Stomach (tissue), 9 donors: ENCODE data around the gene TENT4B. TPM values are rescaled to one million over a fixed set of nuclear protein-coding genes. Genes with fewer than 3 reads are reported as not detected.

Source experiments
- DNase-seq, 2 donors: peaks; one replicate each; pipeline versions ENCODE4 v3.0.0 to v3.0.0-alpha.2; 2013 to 2019
- H3K27ac ChIP-seq, 5 donors: fragments of 200-600 bp in 4 of 5; sonication (generic) in 4 of 5; one replicate each; pipeline ENCODE4 v1.5.1; 2013 to 2019; ENCODE audit warnings: mild to moderate bottlenecking in 1 of 5, moderate library complexity in 1 of 5
- H3K27me3 ChIP-seq, 3 donors: fragments of 200-600 bp; sonication (generic); one replicate each; pipeline ENCODE4 v1.5.1; 2017 to 2019; ENCODE audit warnings: mixed run types in 1 of 3
- H3K36me3 ChIP-seq, 4 donors: fragments of 200-600 bp; sonication (generic); 1 replicate in 3 of 4; 2 replicates in 1 of 4; pipeline ENCODE4 v1.5.1; 2016 to 2019
- H3K4me1 ChIP-seq, 4 donors: fragments of 200-600 bp; sonication (generic); one replicate each; pipeline ENCODE4 v1.5.1; 2016 to 2019
- H3K4me3 ChIP-seq, 4 donors: fragments of 200-600 bp; sonication (generic) in 3 of 4; one replicate each; pipeline ENCODE4 v1.5.1; 2016 to 2019; ENCODE audit warnings: mild to moderate bottlenecking in 1 of 4
- H3K9me3 ChIP-seq, 4 donors: fragments of 200-600 bp; sonication (generic); one replicate each; pipeline ENCODE4 v1.5.1; 2016 to 2019
- CTCF ChIP-seq, 7 experiments: fragments of 450-650 bp in 4 of 7; fragments of 200-600 bp in 3 of 7; sonication (generic) in 3 of 7; IDR thresholded peaks; one replicate each; pipeline ENCODE4 v1.5.1; 2016 to 2019; ENCODE audit warnings: antibody characterized with exemption in 7 of 7, control low read depth in 2 of 7, mild to moderate bottlenecking in 1 of 7
- EP300 ChIP-seq: sonication (generic); formaldehyde crosslinking; IDR thresholded peaks from one replicate; pipeline ENCODE4 v1.6.1; 2017; ENCODE audit warnings: antibody characterized with exemption
- POLR2A ChIP-seq, 4 donors: fragments of 450-650 bp; IDR thresholded peaks; one replicate each; pipeline ENCODE4 v1.6.1; 2016; ENCODE audit warnings: antibody characterized with exemption in 4 of 4, control low read depth in 2 of 4, mild to moderate bottlenecking in 1 of 4, moderate library complexity in 1 of 4
- POLR2AphosphoS5 ChIP-seq, 3 donors: sonication (generic); formaldehyde crosslinking; IDR thresholded peaks; one replicate each; pipeline ENCODE4 v1.6.1; 2016; ENCODE audit warnings: antibody characterized with exemption in 3 of 3
- WGBS, 5 donors: extraction: QIAGEN DNeasy Blood & Tissue Kit in 3 of 5; methylation state at CpG; one replicate each; pipeline versions ENCODE4 v1.1.5 to v1.1.7; 2013 to 2018; 5-methylcytosine and 5-hydroxymethylcytosine counted together
- intact Hi-C: fragments of 100-400 bp; cut with DNase I; formaldehyde crosslinking; loops from one replicate; pipeline ENCODE4 v1.15.1; 2023; ENCODE audit warnings: low total_unique reads
- polyA plus RNA-seq, 3 donors: library from polyadenylated mRNA; stranded (reverse); fragments of 200-250 nt; gene quantifications; one replicate each; pipeline ENCODE4 v1.2.3, GENCODE V29; 2013
- total RNA-seq, 5 donors: library from RNA; depleted of rRNA; stranded (reverse); fragments of >200 nt; gene quantifications; one replicate each; pipeline versions ENCODE4 v1.1.0 to v1.2.3, GENCODE V29; 2014 to 2016
- donor health status: healthy with polysubstance abuse.
- donor health status: Bipolar disorder and iron deficiency.
- donor health status: healthy.

Gene TENT4B
- total and polyA plus RNA-seq, 8 donors: 2.4 to 24.1 (median 8.3) TPM

GRCh38 chr16:50275098-50275415 is 122.0 kb downstream of the TENT4B start:
- WGBS, 5 donors: 84 to 100% (median 88%) methylated on average over 3 of the region's 3 CpGs
- DNase-seq: peak in 1 of 2 donors; percentile 2
- Histone ChIP-seq H3K4me3 (peak overlapping the region; percentile 18 to 35 (median 34)), H3K27me3 (no peaks in the 10 kb centered on the region), H3K36me3 (no peaks in the 10 kb centered on the region), H3K9me3 (no peaks in the 10 kb centered on the region), H3K27ac (peak overlapping the region in 4 of 5 donors; percentile 72 to 84 (median 78)), H3K4me1 (peaks cover 0 to 69% (median 5%) of the 10 kb centered on the region in 4 donors)
- intact Hi-C loops: no loop called here
- no peak for TF ChIP-seq EP300

DNA sequence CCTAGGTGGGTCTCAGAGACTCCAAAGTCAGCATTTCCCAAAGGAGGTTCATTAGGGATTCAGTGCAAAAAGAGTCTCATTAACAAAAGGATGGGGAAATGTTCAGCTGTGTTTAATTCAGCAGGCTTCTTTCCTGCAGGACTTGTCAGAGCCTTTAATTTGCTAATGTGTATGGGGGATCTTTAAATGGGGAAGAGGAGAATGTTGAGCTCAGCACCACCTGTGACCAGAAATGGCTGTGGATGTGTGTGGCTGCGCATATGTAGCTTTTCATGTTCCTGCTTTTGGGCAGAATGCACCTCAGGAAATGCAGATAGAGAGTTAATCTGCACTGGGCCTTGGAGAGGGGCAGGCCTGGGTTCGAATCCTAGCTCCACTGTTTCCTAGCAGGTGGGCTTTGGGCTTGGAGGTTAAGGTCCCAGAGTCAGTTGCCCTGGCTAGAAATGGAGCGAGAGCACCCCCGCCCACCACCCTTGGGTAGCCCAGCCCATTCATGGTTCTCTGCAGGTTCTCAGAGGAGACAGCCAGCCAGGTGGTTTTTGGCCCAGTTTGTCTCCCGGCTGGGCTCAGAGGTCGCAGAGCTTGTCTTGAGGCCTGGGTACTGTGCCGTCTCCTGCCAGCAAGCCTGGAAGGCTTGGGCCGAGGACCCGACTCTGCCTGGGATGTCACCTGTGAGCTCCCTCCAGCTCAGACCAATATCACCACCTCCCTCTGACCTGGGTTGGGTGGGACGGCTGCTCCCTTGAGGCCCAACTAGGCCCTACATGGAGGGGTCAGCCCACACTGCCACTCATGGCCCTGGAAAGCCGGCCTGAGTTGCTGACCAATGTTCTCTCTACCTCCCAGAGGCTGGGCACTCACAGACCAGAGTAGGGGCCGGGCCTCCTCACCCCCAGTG is 122.6 kb downstream of the TENT4B start:
- H3K4me3 ChIP-seq: peak overlapping the region in 2 of 4 donors; percentile 34
- intact Hi-C loops: no loop called here
- peak overlapping the region in 3 of 5 donors; percentile 72 to 84 (median 83) for H3K27ac ChIP-seq
- no peaks in the 10 kb centered on the region for H3K9me3 ChIP-seq
- DNase-seq: no peak
- H3K36me3 ChIP-seq: no peaks in the 10 kb centered on the region
- 56 to 84% (median 83%) methylated on average over 6 to 12 of the region's 12 CpGs for WGBS, 5 donors
- H3K27me3 ChIP-seq: no peaks in the 10 kb centered on the region
- TF ChIP-seq CTCF (IDR thresholded peaks at IDR 0.05): no peak
- no peak for TF ChIP-seq POLR2A (IDR thresholded peaks at IDR 0.05)
- no peak for TF ChIP-seq EP300
- no peak for TF ChIP-seq POLR2AphosphoS5 (IDR thresholded peaks at IDR 0.05)
- H3K4me1 ChIP-seq: peaks cover 0 to 73% (median 6%) of the 10 kb centered on the region in 4 donors

GRCh38 chr16:50276326-50276640 is 123.2 kb downstream of the TENT4B start:
- Histone ChIP-seq H3K4me3 (no peak overlapping the region), H3K4me1 (peaks cover 0 to 73% (median 9%) of the 10 kb centered on the region in 4 donors), H3K9me3 (no peaks in the 10 kb centered on the region), H3K27me3 (no peaks in the 10 kb centered on the region), H3K27ac (peak overlapping the region in 1 of 5 donors; percentile 35), H3K36me3 (no peaks in the 10 kb centered on the region)
- 88 to 100% (median 91%) methylated on average over 2 of the region's 2 CpGs for WGBS, 5 donors
- no peak for TF ChIP-seq POLR2AphosphoS5 (IDR thresholded peaks at IDR 0.05)
- TF ChIP-seq CTCF (IDR thresholded peaks at IDR 0.05): no peak
- no peak for TF ChIP-seq EP300
- TF ChIP-seq POLR2A (IDR thresholded peaks at IDR 0.05): no peak
- no peak for DNase-seq
- intact Hi-C loops: no loop called here

- no peak for TF ChIP-seq EP300
- TF ChIP-seq POLR2AphosphoS5 (IDR thresholded peaks at IDR 0.05): no peak
- TF ChIP-seq CTCF (IDR thresholded peaks at IDR 0.05): no peak
- no peak for TF ChIP-seq POLR2A (IDR thresholded peaks at IDR 0.05)
- peaks cover 0 to 73% (median 12%) of the 10 kb centered on the region in 4 donors for H3K4me1 ChIP-seq
- H3K4me3 ChIP-seq: no peak overlapping the region
- intact Hi-C loops: no loop called here
- DNase-seq: peak in 1 of 2 donors; percentile 2
- no peak overlapping the region for H3K27ac ChIP-seq
- no peaks in the 10 kb centered on the region for H3K36me3 ChIP-seq
- 77 to 89% (median 80%) methylated on average over 4 of the region's 4 CpGs for WGBS, 5 donors
- H3K27me3 ChIP-seq: no peaks in the 10 kb centered on the region
- no peaks in the 10 kb centered on the region for H3K9me3 ChIP-seq
These were observed 123.9 kb downstream of the TENT4B start for GRCh38 chr16:50276801-50277555.
